Measurements from ENCODE around the gene GASK1A. TPM values are rescaled to one million over a fixed set of nuclear protein-coding genes. Genes with fewer than 3 reads are reported as not detected.

GASK1A gene
- total RNA-seq, 1 donor from 2014 or later = 10.6 TPM

DNA sequence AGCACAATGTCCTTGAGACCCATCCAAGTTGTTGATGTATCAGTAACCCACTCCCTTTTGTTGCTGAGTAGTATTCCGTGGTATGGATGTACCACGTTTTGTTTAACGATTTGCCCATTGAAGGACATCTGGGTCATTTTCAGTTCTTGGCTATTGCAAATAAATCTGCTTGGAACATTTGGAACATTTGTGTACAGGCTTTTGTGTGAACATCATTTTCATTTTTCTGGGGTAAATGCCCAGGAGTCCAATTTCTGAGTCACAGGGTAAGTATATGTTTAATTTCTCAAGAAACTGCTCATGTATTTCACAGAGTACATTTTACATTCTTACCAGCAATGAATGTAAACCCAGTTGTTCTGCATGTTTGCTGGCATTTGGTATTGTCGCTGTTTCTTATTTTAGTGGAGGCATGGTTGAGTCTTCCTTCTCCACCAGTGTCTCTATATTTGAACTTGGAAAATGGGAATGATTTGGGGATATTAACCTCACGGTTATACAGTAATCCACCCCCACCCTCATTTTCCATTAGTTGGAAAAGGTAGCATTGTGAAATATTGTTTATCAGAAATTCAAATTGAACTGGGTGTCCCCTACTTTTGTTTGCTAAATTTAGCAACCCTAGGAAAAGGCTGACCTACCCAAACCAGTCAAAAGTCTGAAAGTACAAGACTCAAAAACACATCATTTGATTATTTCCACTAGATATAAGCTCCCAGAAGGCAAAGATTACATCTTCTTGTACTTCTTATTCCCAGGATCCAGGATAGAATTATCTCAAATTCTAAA lies 96.0 kb downstream of the GASK1A start:
- Histone ChIP-seq H3K4me1 (no peaks in the 10 kb centered on the region), H3K27ac (no peak overlapping the region), H3K9me3 (no peaks in the 10 kb centered on the region), H3K36me3 (peaks cover 0 to 9% of the 10 kb centered on the region in 2 donors), H3K4me3 (no peak overlapping the region), H3K27me3 (no peaks in the 10 kb centered on the region)
- DNase-seq (ENCODE audit: extremely low spot score in 2 of 2) = no peak
- TF ChIP-seq POLR2AphosphoS5 (IDR thresholded peaks at IDR 0.05; ENCODE audit: insufficient read depth in 1 of 2, low read depth in 1 of 2) = no peak
- TF ChIP-seq, protein P1, sequence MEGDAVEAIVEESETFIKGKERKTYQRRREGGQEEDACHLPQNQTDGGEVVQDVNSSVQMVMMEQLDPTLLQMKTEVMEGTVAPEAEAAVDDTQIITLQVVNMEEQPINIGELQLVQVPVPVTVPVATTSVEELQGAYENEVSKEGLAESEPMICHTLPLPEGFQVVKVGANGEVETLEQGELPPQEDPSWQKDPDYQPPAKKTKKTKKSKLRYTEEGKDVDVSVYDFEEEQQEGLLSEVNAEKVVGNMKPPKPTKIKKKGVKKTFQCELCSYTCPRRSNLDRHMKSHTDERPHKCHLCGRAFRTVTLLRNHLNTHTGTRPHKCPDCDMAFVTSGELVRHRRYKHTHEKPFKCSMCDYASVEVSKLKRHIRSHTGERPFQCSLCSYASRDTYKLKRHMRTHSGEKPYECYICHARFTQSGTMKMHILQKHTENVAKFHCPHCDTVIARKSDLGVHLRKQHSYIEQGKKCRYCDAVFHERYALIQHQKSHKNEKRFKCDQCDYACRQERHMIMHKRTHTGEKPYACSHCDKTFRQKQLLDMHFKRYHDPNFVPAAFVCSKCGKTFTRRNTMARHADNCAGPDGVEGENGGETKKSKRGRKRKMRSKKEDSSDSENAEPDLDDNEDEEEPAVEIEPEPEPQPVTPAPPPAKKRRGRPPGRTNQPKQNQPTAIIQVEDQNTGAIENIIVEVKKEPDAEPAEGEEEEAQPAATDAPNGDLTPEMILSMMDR (IDR thresholded peaks at IDR 0.05) = no peak
- no peak for TF ChIP-seq POLR2A (IDR thresholded peaks at IDR 0.05)
- intact Hi-C loops (cut with DNase I) = no loop called here

GRCh38 chr3:43075904-43076661 lies 97.0 kb downstream of the GASK1A start:
- no peaks in the 10 kb centered on the region for H3K27me3 ChIP-seq
- peak; percentile 62 to 70 for DNase-seq (ENCODE audit: extremely low spot score in 2 of 2)
- TF ChIP-seq POLR2A (IDR thresholded peaks at IDR 0.05) = no peak
- no peak for TF ChIP-seq POLR2AphosphoS5 (IDR thresholded peaks at IDR 0.05; ENCODE audit: insufficient read depth in 1 of 2, low read depth in 1 of 2)
- TF ChIP-seq, protein P1 (IDR thresholded peaks at IDR 0.05) = no peak
- no peak overlapping the region for H3K4me3 ChIP-seq
- no peaks in the 10 kb centered on the region for H3K9me3 ChIP-seq
- intact Hi-C loops (cut with DNase I) = no loop called here
- no peak overlapping the region for H3K27ac ChIP-seq
- H3K4me1 ChIP-seq = no peaks in the 10 kb centered on the region
- H3K36me3 ChIP-seq = peaks cover 4 to 19% of the 10 kb centered on the region in 2 donors

GRCh38 chr3:43076857-43077256 lies 97.7 kb downstream of the GASK1A start:
- Histone ChIP-seq H3K36me3 (peaks cover 4 to 22% of the 10 kb centered on the region in 2 donors), H3K4me3 (no peak overlapping the region), H3K27ac (no peak overlapping the region), H3K4me1 (no peaks in the 10 kb centered on the region), H3K9me3 (no peaks in the 10 kb centered on the region), H3K27me3 (no peaks in the 10 kb centered on the region)
- TF ChIP-seq, protein P1 (IDR thresholded peaks at IDR 0.05) = no peak
- TF ChIP-seq POLR2AphosphoS5 (IDR thresholded peaks at IDR 0.05; ENCODE audit: insufficient read depth in 1 of 2, low read depth in 1 of 2) = no peak
- TF ChIP-seq POLR2A (IDR thresholded peaks at IDR 0.05) = no peak
- intact Hi-C loops (cut with DNase I) = no loop called here
- DNase-seq (ENCODE audit: extremely low spot score in 2 of 2) = no peak

DNA sequence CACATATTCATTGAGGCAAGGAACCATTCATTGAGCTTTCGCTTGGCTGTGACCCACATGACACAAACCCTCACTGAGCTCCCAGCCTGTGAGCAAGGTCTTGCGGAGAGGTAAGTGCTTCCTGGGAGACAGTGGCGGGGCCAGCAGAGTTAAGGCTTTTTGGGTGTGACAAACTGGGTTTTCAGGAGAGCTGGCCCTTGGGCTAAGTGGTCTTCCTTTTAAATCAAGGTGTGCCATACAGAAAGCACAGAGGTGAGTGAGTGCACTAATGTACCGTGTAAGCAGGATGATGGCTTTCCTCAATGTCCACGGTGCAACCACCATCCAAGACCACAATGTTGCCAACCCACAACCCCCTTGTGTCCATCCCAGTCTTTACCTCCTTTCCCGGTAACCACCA lies 98.2 kb downstream of the GASK1A start:
- Histone ChIP-seq H3K36me3 (peaks cover 4 to 22% of the 10 kb centered on the region in 2 donors), H3K4me3 (no peak overlapping the region), H3K4me1 (no peaks in the 10 kb centered on the region), H3K27me3 (no peaks in the 10 kb centered on the region), H3K27ac (no peak overlapping the region), H3K9me3 (no peaks in the 10 kb centered on the region)
- intact Hi-C loops (cut with DNase I) = no loop called here
- TF ChIP-seq POLR2AphosphoS5 (IDR thresholded peaks at IDR 0.05; ENCODE audit: insufficient read depth in 1 of 2, low read depth in 1 of 2) (no peak), POLR2A (IDR thresholded peaks at IDR 0.05) (no peak)
- TF ChIP-seq, protein P1 (IDR thresholded peaks at IDR 0.05) = no peak
- peak in 1 of 2 donors; percentile 46 for DNase-seq (ENCODE audit: extremely low spot score in 2 of 2)

All from vagina (tissue), 2 donors.